ENCODE data around the gene OR7D2.

Gene OR7D2

GRCh38 chr19:9219489-9219888 is 40.7 kb downstream of the OR7D2 start, which contains the start of gene OR7D4:
TSS of gene OR7D4 (minus strand) at chr19:9219589. CDS start at chr19:9214837, 4,752 bp downstream.
- no peak for DNase-seq
